Measurements from ENCODE around the gene FGA.
"Not testable (repeated sequence)": the region's sequence is repeated elsewhere in the genome, so short reads cannot be mapped to it uniquely, and the experiment has no call there.

Gene FGA

DNA sequence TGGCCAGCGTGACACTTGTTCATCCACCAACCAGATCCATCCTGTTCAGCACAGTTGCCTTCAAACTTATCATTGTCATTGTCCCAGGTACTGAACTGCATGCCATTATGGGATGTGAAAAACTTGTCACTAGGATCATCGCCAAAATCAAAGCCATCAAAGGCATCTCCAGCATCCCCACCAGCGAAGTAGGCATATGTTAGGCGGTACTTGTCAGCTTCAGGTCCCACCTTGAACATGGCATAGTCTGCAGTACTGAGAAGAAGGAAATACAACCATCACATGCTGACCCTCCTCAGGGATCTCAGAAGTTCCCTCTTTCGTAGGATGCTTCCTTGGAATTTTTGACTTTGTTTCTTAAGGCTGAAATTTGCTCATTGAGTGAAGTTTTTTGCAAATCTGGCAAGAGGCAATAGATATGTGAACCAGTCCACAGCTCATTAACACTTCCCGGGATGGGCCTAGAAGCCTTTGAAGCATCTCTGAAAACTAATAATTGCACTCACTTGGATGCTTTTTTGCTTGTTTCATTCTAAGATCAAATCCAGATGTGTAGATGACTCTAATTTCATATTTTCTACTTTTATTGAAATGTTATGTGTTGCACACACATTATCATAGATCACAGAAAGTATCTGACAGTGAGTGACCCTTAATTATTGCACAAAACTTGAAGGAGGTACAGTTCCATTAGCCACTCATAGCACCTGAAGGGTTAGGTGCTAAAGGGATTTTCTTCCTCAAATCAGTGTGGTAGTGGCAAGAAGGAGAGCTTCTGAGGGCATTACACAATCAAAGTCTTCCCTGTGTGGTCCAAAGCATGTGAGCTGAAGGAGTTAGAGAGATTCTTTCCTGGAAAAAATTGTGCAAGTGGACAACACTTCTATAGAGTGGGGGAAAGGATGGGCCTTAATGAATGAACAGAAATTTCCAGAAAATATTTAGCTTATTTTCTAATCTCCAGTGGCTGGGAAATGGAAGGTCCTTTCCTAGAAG lies 16.5 kb upstream of the FGA start:
- DNase-seq, result no peak

DNA sequence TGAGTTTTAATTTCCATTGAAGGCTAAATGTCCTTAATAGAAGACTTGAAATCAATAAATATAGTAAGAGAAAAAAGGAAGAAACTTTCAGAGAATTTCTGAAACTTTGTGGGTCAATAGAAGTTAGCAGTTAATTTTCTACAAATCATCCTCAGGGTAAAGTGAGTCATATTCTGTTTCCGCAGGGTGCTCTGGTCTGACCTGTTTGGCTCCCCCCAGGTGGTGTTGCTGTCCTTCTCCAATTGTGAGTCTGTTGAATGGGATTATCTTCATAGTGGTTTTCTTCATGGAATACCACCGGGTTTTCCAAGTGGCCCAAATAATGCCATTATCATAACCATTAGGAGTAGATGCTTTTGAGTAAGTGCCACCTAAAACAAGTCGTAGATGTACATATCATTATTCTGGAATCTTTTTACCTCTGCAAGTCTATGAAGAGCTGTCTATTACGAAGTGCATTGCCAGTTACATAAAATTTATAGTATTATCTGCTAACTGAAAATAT lies 14.2 kb upstream of the FGA start:
- no peak for DNase-seq

DNA sequence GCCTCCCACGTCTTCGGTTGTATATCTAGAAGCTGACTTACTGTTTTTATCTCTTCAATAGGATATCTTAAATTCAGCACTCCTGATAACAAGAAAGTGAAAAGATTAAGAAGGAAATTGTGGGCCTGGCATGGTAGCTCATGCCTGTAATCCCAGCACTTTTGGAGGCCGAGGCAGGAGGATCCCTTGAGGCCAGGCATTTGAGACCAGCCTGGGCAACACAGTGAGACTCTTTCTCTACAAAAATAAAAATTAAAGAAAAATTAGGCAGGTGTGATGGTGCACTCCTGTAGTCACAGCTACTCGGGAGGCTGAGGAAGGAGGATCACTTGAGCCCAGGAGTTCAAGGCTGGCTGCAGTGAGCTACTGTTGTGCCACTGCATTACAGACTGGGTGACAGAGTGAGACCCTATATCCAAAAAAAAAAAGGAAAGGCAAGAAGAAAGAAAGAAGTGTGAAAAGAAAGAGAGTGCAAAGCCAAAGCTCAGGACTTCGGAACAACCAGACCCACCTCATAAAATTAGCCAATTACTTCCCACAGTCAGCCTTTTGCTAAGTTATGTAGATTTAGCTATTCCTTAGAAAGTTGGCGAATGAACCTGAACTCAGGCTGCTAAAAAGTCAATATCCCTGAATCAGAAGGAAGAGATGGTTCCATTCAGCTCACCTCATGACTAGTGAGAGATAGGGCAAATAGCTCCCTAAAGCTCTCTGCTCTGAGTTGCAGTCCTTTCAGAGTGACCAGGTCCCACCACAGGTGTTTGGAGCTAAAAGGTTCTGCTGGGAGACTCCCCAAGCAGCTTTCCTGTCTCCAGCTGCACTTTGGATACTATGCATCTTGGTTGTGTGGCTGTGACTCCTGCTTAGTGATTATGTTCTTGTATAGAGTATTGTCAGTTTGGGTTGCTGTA lies 12.7 kb upstream of the FGA start:
- DNase-seq, result no peak

DNA sequence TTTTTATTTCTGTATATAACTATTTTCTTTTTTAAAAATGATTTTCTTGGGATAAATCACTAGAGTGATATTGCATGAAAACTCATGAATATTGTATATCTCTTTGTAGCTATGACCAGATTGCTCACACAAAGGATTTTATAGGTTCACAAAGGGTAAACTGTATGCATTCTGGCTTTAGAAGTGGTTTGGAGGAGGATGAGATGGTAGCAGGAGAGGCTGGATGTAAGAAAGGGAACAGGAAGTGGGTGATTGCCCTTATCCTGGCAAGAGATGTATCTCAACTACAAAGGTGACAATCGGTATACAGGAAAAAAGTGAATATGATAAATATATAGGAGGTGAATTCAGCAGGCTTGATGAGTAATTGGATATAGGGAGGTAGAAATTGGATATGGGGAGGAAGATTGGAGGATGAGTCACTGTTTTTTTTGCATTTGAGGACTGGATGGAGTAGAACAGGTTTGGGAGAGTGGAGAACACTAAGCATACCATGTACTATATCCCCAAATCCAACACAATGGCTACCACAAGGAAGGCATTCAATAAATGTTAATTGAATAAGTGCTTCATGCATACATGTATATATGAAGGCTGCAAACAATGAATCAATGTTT lies 12.0 kb upstream of the FGA start:
- no peak for DNase-seq

DNA sequence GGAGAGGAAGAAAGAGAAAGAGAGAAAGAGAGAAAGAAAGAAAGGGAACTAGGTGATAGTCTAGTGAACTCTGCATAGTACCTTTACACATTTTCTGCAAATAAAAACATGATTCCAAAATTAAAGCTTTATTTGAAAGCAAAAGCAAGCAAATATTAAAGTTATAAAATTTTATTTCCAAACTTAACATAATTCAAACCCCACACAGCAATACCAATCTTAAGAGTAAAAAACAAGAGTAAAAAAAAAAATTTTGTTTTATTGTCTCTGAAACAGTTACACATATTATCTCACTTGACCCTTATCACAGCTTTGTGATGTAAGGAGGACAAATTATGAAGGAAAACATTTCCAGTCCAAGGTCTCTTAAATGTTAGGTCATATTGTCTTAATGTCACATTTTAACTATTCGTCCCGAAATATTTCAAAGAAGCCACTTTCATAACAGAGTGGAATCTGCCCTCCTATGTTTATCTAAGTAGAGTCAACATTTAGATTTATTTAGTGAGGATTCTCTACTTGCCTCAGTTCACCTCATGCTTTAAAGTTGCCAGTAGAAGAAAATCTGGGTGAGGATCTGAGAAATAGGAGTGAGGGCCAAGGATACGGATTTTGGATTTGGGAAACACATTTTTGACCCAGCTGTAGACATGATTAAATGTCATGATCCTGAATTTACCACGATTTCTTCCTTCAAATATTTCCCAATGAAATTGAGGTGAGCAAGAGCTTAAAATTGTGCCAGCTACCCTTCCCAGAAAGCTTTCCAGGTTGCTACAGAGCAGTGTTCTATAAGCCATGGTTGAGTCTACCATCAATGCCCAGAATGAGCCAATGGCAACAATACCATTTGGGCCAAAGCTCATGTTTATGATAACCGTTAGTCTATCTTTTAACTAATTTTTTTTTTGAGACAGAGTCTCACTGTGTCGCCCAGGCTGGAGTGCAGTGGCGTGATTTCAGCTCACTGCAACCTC lies 7.5 kb upstream of the FGA start:
- DNase-seq, result no peak

DNA sequence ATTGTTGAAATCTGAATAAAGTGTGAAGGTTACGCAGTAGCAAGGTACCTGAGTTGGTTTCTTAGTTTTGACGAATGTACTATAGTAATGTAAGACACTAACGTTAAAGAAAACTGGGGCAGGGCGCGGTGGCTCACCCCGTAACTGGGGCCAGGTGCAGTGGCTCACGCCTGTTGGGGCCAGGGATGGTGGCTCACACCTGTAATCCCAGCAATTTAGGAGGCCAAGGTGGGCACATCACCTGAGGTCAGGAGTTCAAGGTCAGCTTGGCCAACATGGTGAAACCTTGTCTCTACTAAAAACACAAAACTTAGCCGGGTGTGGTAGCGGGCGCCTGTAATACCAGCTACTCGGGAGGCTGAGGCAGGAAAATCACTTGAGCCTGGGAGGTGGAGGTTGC lies 6.7 kb upstream of the FGA start:
- not testable (repeated sequence) for DNase-seq

DNA sequence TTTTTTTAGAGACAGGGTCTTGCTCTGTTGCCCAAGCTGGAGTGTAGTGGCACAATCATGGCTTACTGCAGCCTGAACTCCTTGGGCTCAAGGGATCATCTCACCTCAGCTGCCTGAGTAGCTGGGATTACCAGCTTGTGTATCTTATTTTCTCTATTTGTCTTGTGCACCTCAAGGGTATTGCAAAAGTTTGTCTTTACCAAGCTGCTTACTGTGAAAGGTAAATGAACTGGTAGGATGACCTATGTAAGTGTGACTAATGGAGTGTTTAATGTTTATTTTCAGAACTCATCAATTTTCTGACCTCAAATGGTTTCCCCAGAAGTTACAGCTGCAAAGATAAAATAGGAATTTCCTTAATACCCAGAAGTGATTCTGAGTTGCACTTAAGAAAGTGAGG lies 5.3 kb upstream of the FGA start:
- no peak for DNase-seq

DNA sequence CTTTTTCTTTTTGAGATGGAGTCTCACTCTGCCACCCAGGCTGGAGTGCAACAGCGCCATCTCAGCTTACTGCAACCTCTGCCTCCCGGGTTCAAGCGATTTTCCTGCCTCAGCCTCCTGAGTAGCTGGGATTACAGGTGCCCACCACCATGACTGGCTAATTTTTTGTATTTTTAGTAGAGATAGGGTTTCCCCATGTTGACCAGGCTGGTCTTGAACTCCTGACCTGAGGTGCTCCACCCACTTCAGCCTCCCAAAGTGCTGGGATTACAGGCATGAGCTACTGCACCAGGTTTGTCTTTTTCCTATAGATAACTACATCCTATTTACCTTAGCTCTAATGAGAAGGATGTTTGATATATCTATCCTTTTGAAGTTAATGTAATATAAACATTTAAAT lies 3.8 kb upstream of the FGA start:
- not testable (repeated sequence) for DNase-seq

DNA sequence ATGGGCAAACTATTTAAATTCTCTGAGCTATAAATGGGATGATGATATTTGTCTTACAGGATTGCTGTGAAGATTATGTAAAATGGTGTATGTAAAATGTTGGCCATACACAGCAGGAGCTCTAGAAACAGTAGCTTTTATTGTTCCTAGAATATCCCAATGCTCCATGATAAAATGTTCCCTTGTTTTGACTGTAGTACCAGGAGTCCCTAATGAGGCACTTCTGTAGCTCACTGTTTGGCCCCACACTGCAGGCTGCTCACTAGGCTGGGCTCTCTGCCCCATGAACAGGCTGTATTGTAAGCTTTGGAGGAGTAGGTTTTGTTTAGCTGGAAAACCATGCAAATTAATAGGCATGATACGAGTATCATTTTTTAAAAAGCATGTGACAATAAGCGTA lies 3.3 kb upstream of the FGA start:
- DNase-seq, result no peak

DNA sequence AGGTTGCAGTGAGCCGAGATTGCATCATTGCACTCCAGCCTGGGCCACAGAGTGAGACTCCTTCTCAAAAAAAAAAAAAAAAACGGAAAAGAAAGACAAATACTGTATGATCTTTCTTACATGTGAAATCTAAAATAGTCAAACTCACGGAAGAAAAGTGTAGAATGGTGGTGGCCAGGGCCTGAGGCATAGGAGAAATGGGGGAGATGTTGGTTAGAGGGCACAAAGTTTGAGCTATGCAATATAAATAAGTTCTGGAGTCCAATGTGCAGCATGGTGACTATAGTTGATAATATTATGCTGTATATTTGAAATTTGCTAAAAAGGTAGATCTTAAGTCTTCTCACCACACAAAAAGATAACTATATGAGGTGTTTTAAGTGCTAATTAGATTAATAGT lies 1.3 kb upstream of the FGA start:
- DNase-seq, result no peak

DNA sequence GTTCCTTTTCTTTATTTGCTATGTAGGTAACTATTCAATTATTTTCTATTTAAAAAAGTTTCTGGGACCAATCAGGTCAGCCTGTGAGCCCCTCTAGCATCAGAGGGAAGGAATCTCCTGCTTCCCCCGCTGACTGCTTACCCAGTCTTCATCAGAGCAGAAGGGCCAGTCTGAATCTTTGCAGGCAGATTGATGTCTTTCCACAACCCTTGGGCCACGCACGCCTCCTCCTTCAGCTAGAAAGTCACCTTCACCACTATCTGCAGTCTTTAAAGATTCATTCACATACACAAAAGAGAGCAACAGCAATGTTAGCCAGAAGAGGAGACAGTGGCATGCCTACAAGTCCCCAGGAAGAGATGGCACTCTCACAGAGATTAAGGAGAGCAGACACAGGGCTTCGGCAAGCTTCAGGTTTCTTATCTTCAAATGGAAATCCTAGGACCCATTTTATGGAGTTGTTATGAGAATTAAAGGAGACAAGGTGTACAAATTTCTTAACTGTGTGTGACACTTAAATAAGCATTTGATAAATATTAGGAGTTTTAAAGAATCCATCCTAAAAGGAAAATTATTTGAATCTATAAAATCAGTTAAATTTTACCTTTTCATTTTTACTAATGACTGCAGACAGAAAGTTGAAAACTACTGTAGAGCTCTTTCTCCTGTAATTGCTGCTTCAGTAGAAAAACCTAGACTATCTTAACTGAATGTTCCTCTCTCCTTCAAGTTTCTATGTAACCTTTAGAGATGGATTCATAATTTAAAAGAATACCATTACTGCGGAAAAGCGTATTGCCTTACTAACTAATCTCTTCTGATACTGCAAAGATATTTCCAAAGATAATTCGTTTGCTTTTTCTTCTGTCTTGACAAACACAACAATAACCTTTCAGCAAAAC lies 995 bp downstream of the FGA start:
- DNase-seq, result no peak

DNA sequence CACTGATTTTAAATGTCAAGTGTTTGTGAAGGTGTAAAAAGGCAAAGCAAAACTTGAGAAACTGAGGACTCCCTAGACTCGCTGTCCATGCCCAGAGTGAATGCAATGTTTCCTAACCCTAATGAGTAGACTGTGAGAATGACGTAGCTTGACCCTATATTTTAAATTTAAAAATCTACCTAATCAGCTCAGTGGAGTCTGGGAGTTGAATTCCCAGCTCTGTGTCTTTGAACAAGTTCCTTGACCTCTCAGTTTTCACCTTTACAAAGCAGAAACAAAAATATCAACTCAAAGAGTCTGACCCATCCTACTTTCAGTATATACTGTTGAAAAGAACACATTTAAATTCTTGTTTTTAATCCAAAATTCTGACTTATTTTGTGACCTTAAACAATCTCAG lies 2.3 kb downstream of the FGA start:
- DNase-seq, result no peak

DNA sequence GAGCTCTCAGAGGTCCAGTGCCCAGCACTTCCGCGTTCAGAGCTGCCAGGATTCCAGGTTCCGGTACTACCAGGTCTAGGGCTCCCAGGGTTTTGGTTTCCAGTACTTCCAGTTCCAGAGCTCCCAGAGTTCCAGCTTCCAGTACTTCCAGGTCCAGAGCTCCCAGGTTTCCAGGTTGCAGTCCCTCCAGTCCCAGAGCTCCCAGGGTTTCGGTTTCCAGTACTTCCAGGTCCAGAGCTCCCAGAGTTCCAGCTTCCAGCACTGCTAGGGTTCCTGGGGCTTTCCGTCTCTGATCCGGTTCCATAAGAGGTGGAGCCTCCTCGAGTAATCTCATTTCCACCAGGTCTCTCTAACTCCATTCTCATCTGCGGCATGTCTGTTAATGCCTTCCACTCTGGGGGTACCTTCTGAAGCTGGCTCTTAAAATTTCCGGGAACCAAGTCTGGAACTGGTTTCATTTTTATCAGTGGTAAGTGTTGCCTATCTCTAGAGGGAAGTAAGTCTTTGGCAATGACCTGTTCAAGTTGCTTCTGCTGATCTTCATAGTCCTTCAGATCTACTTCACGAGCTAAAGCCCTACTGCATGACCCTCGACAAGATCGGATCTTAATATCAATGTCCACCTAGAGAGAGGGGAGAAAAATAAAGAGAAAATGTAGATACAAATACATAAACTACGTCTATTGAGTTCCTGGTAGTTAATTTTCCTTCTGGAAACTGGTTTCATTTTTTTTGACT lies 4.1 kb downstream of the FGA start:
- DNase-seq, result no peak

DNA sequence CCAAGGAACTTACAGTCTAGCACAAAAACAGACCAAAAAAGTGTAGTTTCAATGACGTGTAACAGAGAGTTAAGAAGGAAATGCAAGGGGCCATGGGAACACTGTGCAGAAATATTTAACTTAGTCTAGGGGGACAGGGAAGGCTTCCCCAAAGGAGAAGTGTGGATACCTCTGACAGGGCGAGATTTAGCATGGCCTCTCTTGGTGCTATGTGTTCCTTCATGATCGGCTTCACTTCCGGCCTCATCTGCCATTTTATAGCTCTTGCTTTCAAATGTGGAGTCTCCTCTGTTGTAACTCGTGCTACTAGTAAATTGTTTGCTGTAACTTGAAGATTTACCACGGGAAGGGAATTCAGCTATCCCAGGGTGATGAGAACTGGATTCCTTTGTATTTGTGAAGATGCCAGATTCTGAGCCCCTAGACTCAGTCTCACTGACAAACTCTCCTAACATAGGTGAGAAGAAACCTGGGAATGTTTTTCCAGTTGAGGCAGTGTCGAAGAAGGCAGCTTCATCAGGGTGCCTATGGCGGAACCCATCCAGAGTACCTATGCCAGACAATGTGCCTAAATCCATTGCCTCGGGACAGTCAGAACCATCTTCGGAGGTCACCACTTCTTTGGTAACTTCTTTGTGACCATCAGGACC lies 5.0 kb downstream of the FGA start:
- no peak for DNase-seq

DNA sequence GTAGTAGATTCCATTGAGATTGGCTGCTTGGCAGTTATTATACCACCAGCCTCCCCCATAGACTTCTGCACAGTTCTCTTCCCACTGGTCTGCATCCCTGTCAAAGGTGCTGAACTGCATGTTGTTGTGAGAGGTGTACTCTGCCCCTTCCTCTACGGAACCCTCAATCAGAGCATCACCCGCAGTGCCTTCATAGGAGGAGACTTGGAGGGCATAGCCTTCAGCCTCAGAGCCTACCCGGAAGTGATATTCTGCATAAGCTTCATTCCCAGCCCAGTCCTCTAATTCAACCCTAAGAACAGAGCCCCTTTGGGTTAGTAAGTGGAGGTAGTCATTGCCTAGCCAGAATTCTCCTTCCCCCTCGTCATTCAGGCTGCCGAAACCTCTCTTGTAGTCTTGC lies 6.3 kb downstream of the FGA start:
- no peak for DNase-seq

DNA sequence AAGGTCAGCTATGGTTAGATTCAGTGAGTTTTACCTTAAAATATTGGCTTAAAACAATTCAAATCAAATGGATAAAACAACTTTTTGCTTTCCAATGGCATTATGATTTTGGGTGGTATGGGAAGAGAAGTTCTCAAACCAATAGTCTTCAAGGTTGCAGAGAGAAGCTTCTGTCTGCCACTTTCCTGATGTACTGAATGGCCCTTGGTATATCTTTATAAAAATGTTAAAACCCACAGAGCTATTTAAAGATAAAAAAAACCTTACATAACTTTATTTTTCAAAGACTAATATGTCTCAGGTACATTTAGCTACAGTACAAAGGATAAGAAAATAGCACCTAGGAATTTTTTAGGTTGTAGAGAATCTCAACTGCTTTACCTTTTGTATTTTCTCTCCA lies 6.9 kb downstream of the FGA start:
- no peak for DNase-seq

DNA sequence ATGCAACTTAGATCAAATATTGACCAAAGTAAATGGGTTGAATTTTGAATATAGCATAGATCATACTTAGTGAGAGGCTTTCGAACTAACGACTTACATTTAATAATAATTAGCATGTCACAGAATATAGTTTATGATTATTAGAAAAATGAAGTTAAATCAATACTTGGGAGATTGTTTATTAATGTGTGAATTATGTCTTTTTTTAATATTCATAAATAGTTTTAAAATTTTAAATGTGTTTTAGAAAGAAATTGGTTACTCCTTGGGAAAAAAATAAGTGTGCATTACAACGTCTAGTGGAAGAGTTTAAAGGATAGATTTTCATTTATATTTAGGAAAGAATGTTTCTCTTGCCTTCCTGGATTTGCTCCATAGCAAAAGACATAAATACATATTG lies 7.3 kb downstream of the FGA start:
- no peak for DNase-seq

DNA sequence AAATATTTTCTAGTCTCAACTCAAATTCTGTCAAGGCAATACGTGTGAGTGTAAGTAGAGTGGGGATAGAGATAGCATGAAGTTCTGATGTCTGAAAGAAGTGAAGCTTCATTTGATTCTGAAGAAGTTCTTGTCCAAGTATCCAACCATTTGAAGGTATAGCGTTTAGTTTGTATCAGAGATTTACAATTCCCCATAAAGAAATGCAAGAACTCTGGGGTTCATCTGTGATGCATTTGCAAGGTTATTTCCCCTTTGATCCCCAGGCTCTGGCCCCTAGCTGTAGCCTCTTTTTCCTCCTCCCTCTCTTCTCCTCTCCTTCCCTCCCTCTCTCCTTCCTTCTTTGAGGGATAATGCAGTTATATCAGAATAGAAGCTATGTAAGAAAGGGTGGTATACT lies 7.8 kb downstream of the FGA start:
- no peak for DNase-seq

DNA sequence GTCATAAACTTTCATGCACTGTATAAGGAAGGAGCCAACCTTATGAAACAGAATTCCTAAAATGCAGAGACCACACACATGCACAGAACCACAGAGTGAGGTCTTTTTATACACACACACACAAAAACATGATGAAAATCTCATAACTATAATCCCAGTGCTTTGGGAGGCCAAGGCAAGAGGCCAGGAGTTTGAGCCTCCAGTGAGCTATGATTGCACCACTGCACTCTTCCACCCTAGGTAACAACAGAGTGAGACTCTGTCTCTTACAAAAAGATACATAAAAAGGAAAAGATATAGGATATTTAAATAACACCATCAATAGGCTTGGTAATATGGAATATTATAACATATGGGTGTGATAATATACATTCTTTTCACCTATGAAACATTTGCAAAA lies 10.6 kb downstream of the FGA start:
- no peak for DNase-seq

DNA sequence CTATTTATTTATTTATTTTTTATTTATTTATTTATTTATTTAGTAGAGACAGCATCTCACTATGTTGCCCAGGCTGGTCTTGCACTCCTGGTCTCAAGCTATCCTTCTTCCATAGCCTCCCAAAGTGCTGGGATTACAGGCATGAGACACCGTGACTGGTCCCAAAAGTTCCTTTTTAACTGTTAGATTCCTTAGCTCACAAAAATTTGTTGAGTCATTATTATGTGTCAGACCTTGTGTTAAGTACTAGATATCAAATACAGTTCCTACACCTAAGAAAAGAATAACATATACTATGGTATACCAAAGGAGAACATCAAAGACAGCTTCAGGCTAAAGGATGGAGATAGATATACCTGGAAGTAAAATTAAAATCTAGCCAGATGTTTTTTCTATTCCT lies 11.6 kb downstream of the FGA start:
- DNase-seq, result no peak
